ENCODE data around the gene ADCY2. TPM values are rescaled to one million over a fixed set of nuclear protein-coding genes. Genes with fewer than 3 reads are reported as not detected.

The ADCY2 gene
- total RNA-seq, 1 experiment from 2014 or later, result 31.3 TPM

GRCh38 chr5:7683753-7684152, 287.8 kb downstream of the ADCY2 start:
- H3K27ac ChIP-seq (ENCODE audit: insufficient read length, low read depth, low read length), result no peak overlapping the region
- H3K4me1 Mint-ChIP-seq, result peaks cover 4% of the 10 kb centered on the region in 2 experiments

More at GRCh38 chr5:7683753-7684152, 287.8 kb downstream of the ADCY2 start:
- Histone ChIP-seq H4K8ac (replicated peaks; ENCODE audit: insufficient read length, low read depth, low read length) (no peak overlapping the region), H2BK15ac (ENCODE audit: low read depth, low read length) (no peak overlapping the region), H4K5ac (ENCODE audit: insufficient read length, low read depth, low read length) (no peak overlapping the region), H3K4me1 (ENCODE audit: insufficient read depth, low read length) (no peaks in the 10 kb centered on the region), H3K79me1 (ENCODE audit: insufficient read depth, low read depth, low read length, poor library complexity, severe bottlenecking) (no peaks in the 10 kb centered on the region), H2BK5ac (ENCODE audit: insufficient read length, low read length) (no peak overlapping the region), H3K14ac (ENCODE audit: insufficient read depth, low read length) (no peak overlapping the region), H2BK120ac (ENCODE audit: low read depth, low read length, poor library complexity, severe bottlenecking) (no peak overlapping the region), H2AK5ac (ENCODE audit: insufficient read length, low read length) (no peak overlapping the region), H3K9me3 (ENCODE audit: control insufficient read depth, low read depth, low read length) (no peaks in the 10 kb centered on the region), H4K20me1 (ENCODE audit: control insufficient read depth, insufficient read depth, insufficient read length) (no peaks in the 10 kb centered on the region), H3K9ac (ENCODE audit: extremely low read depth, insufficient read length, low read length) (no peak overlapping the region), H3K4ac (ENCODE audit: low read depth, low read length) (no peak overlapping the region), H3K4me2 (ENCODE audit: insufficient read depth, insufficient read length, low read length) (no peak overlapping the region), H3K56ac (ENCODE audit: insufficient read length, low read depth, low read length) (no peak overlapping the region), H3K79me2 (ENCODE audit: insufficient read depth, low read length) (no peaks in the 10 kb centered on the region), H4K91ac (ENCODE audit: insufficient read length, low read depth, low read length) (no peak overlapping the region), H3K18ac (ENCODE audit: insufficient read length, low read depth, low read length) (no peak overlapping the region), H3K23ac (ENCODE audit: insufficient read length, low read depth, low read length) (no peak overlapping the region), H3T11ph (ENCODE audit: low read length) (no peak overlapping the region), H2AFZ (ENCODE audit: low read length) (no peak overlapping the region), H3K23me2 (ENCODE audit: insufficient read length, low read depth, low read length, poor library complexity, severe bottlenecking) (no peaks in the 10 kb centered on the region), H3K27me3 (ENCODE audit: insufficient read depth, low read length) (no peaks in the 10 kb centered on the region), H2BK20ac (ENCODE audit: low read depth, low read length, poor library complexity, severe bottlenecking) (no peak overlapping the region), H2BK12ac (ENCODE audit: insufficient read length, low read depth, low read length) (no peak overlapping the region)
- Mint-ChIP-seq H3K4me3 (no peak overlapping the region), H3K36me3 (ENCODE audit: insufficient read depth in 1 of 3, low read depth in 3 of 3) (peaks cover 0 to 2% (median 0%) of the 10 kb centered on the region in 3 experiments; a peak in 1 of 7 replicates), H3K9me3 (no peaks in the 10 kb centered on the region), H3K27ac (no peak overlapping the region), H3K27me3 (ENCODE audit: low read depth) (no peaks in the 10 kb centered on the region)
- no peak for DNase-seq
- TF ChIP-seq, protein P1, sequence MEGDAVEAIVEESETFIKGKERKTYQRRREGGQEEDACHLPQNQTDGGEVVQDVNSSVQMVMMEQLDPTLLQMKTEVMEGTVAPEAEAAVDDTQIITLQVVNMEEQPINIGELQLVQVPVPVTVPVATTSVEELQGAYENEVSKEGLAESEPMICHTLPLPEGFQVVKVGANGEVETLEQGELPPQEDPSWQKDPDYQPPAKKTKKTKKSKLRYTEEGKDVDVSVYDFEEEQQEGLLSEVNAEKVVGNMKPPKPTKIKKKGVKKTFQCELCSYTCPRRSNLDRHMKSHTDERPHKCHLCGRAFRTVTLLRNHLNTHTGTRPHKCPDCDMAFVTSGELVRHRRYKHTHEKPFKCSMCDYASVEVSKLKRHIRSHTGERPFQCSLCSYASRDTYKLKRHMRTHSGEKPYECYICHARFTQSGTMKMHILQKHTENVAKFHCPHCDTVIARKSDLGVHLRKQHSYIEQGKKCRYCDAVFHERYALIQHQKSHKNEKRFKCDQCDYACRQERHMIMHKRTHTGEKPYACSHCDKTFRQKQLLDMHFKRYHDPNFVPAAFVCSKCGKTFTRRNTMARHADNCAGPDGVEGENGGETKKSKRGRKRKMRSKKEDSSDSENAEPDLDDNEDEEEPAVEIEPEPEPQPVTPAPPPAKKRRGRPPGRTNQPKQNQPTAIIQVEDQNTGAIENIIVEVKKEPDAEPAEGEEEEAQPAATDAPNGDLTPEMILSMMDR (conservative IDR thresholded peaks at IDR 0.05), result peak; percentile 51
- no CpG with 5 or more reads among the region's 3 CpGs for WGBS (ENCODE audit: extremely low coverage, insufficient read length, low lambda C conversion rate)

All from H9 (cell line).